ENCODE measurements around the gene RAMP1.

The RAMP1 gene

DNA sequence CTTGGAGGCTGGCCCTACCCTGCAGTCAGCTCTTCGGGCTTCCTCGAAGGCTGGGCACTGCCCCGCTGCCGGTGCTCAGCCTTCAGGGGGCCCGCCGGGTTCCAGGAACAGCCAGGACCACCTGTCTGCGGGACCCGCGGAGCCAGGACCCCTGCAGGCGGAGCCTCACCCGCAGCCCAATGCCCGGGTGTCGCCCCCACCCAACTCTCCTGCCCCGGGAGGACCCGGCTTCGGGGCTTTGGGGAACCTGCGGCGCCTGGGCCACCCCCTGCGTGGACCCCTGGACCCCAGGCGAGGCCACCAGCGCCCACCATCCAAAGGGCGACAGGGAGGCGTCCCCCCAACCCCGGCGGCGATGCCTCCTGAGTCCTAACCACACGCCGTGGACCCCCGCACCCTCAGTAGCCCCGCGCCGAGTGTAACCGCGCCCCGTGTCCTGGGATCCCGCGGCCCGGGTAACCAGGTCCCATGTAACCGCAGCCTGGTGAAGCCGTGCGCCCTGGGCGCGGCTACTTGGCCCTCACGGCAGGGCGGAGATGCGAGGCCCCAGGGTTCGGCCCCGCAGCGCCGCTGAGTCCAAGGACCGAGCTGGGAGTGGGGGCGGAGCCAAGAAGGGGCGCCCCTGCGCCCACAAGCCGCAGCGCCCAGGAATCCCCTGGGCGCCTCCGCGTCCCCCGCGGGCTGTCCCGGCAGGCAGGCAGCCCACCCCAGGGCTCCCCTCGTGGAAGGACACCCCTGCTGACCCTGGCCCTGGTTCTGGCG lies 96.4 kb downstream of the RAMP1 start:
- no peak for DNase-seq

DNA sequence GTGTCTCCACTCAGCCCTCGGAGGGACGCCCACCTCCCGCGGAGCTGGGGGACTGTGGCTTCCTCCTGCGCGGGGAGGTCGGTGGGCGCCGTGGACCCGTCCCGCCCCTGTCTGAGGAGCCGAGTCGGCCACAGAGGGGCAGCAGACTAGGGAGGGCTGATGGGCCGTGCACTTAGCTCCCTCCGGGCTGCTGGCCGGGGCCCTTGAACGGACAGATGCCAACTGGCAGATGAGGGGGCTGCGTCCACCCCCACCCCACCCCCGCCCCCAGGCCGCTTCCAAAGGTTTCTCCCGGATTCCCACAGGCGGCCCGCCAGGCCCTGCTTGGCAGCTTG lies 96.9 kb downstream of the RAMP1 start:
- no peak for DNase-seq

DNA sequence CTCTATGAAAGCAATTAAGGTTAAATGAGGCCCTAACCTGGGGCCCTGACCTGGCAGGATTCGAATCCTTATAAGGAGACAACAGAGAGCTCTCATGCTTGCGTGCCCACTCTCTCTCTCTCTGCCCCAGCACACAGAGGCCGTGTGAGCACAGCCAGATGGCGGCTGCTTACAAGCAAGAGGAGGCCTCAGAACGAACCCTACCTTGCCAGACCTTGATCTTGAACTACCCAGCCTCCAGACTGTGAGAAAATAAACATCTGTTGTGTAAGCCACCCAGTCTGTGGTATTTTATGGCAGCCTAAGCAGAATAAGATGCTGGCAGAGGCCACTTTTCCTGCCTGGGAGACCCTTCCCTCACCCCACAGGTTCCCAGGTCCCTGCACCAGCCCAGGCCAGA lies 102.2 kb downstream of the RAMP1 start:
- no peak for DNase-seq

Measured in stimulated activated CD4-positive, alpha-beta T cell treated with anti-CD3 and anti-CD28 coated beads, Interleukin-1b, Interleukin-23, amount 100 ng/mL, for 48 hours (primary cell).